Retinal pigment epithelial cell (primary cell): Measurements from ENCODE around the gene FASN.

ENCODE experiments used
- DNase-seq: peaks from one replicate; pipeline ENCODE4 v3.0.0-alpha.2; 2010; ENCODE audit warnings: low read depth
- H3K4me3 ChIP-seq: 2 replicates; pipeline ENCODE4 v1.5.1; 2011; ENCODE audit warnings: mild to moderate bottlenecking, low read length, control low read depth, moderate library complexity
- CTCF ChIP-seq: conservative IDR thresholded peaks from 2 replicates; pipeline ENCODE4 v1.5.1; 2011; ENCODE audit warnings: low read depth, low read length, control low read depth, inconsistent platforms

Gene FASN

GRCh38 chr17:82029391-82029790 is 68.6 kb downstream of the FASN start:
- no peak for TF ChIP-seq CTCF
- no peak overlapping the region for H3K4me3 ChIP-seq
- DNase-seq, result no peak

GRCh38 chr17:82028966-82029365 is 69.1 kb downstream of the FASN start:
- DNase-seq, result no peak
- H3K4me3 ChIP-seq, result no peak overlapping the region
- TF ChIP-seq CTCF, result no peak
